Head of caudate nucleus (tissue), 42 donors: ENCODE measurements around the gene OBP2A.
"Not testable (repeated sequence)": the region's sequence is repeated elsewhere in the genome, so short reads cannot be mapped to it uniquely, and the experiment has no call there.

Source experiments
- DNase-seq, 42 donors: peaks; one replicate each; pipeline versions ENCODE4 v3.0.0 to v3.0.0-alpha.2; 2020 to 2021; ENCODE audit warnings: mixed read lengths in 7 of 42
- intact Hi-C: fragments of 100-400 bp; cut with DNase I; formaldehyde crosslinking; loops from one replicate; pipeline ENCODE4 v1.15.0; 2022

OBP2A gene

GRCh38 chr9:135544981-135545635 is 818 bp upstream of the OBP2A start:
- peak in 2 of 42 donors; percentile 1 to 18 for DNase-seq
- intact Hi-C loops = no loop called here

- intact Hi-C loops = not testable (repeated sequence)
- DNase-seq = peak in 3 of 42 donors; percentile 5 to 14 (median 8)
Observed at GRCh38 chr9:135546792-135547617, 1.1 kb downstream of the OBP2A start.

GRCh38 chr9:135547756-135548736 is 2.1 kb downstream of the OBP2A start:
- peak in 3 of 42 donors; percentile 4 to 23 (median 5) for DNase-seq
- intact Hi-C loops = no loop called here

- intact Hi-C loops = not testable (repeated sequence)
- DNase-seq = peak in 2 of 42 donors; percentile 6 to 7
Observed at GRCh38 chr9:135549478-135550343, 3.8 kb downstream of the OBP2A start.

GRCh38 chr9:135550344-135550918 is 4.5 kb downstream of the OBP2A start:
- peak in 2 of 42 donors; percentile 7 to 8 for DNase-seq
- intact Hi-C loops = no loop called here

- peak in 3 of 42 donors; percentile 10 to 28 (median 10) for DNase-seq
- intact Hi-C loops = no loop called here
Observed at GRCh38 chr9:135551031-135551430, 5.1 kb downstream of the OBP2A start.

- intact Hi-C loops = no loop called here
Observed at GRCh38 chr9:135551456-135551855, 5.5 kb downstream of the OBP2A start.

GRCh38 chr9:135552021-135552697 is 6.2 kb downstream of the OBP2A start:
- intact Hi-C loops = no loop called here
- no peak for DNase-seq

More at GRCh38 chr9:135551456-135551855, 5.5 kb downstream of the OBP2A start:
- peak in 1 of 42 donors; percentile 5 for DNase-seq

- intact Hi-C loops = no loop called here
- peak in 1 of 42 donors; percentile 12 for DNase-seq
Observed at GRCh38 chr9:135552698-135553171, 6.8 kb downstream of the OBP2A start.

- intact Hi-C loops = no loop called here
- peak in 1 of 42 donors; percentile 23 for DNase-seq
Observed at GRCh38 chr9:135554718-135555117, 8.8 kb downstream of the OBP2A start.

GRCh38 chr9:135555203-135555602 is 9.3 kb downstream of the OBP2A start:
- no peak for DNase-seq
- intact Hi-C loops = no loop called here

GRCh38 chr9:135555910-135556309 is 10.0 kb downstream of the OBP2A start:
- intact Hi-C loops = no loop called here
- DNase-seq = peak in 1 of 42 donors; percentile 1

GRCh38 chr9:135559606-135560005 is 13.7 kb downstream of the OBP2A start:
- DNase-seq = peak in 1 of 42 donors; percentile 3
- intact Hi-C loops = no loop called here

GRCh38 chr9:135561391-135562234 is 15.7 kb downstream of the OBP2A start, which contains the start of gene PAEP:
TSS of gene PAEP (plus strand) at chr9:135561756.
- DNase-seq = peak in 4 of 42 donors; percentile 2 to 15 (median 5)
- intact Hi-C loops = no loop called here

- peak in 3 of 42 donors; percentile 5 to 20 (median 9) for DNase-seq
- intact Hi-C loops = no loop called here
Observed at GRCh38 chr9:135562235-135562745, 16.4 kb downstream of the OBP2A start.

GRCh38 chr9:135563039-135563476 is 17.1 kb downstream of the OBP2A start:
- DNase-seq = peak in 3 of 42 donors; percentile 2 to 5 (median 2)
- intact Hi-C loops = no loop called here
